ENCODE results near the gene STK39.

The STK39 gene

GRCh38 chr2:168159754-168160585, 87.4 kb downstream of the STK39 start:
- no peaks in the 10 kb centered on the region for H3K9me3 ChIP-seq
- TF ChIP-seq, protein P1, sequence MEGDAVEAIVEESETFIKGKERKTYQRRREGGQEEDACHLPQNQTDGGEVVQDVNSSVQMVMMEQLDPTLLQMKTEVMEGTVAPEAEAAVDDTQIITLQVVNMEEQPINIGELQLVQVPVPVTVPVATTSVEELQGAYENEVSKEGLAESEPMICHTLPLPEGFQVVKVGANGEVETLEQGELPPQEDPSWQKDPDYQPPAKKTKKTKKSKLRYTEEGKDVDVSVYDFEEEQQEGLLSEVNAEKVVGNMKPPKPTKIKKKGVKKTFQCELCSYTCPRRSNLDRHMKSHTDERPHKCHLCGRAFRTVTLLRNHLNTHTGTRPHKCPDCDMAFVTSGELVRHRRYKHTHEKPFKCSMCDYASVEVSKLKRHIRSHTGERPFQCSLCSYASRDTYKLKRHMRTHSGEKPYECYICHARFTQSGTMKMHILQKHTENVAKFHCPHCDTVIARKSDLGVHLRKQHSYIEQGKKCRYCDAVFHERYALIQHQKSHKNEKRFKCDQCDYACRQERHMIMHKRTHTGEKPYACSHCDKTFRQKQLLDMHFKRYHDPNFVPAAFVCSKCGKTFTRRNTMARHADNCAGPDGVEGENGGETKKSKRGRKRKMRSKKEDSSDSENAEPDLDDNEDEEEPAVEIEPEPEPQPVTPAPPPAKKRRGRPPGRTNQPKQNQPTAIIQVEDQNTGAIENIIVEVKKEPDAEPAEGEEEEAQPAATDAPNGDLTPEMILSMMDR (IDR thresholded peaks at IDR 0.05): no peak
- H3K27me3 ChIP-seq: no peaks in the 10 kb centered on the region

DNA sequence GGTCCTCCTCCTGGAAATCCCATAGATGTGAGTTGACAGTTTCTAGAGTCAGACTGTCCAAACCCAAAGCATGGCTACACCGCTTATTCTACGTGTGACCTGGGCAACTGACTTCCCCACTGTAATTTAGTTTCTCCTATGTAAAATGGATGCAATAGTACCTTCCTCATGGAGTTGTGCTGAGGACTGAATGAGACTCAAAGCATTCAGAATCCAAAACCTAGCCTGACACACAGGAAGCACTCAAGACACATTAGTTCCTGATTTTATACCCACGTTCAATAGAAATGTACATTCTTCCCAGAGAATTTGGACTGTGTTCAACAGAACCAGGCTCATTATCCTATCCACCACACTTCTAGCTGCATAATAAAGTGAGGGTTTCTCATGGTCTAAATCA, 88.8 kb downstream of the STK39 start:
- Histone ChIP-seq H3K27me3 (no peaks in the 10 kb centered on the region), H3K36me3 (no peaks in the 10 kb centered on the region), H3K4me1 (ENCODE audit: control insufficient read depth in 1 of 2, insufficient read depth in 1 of 2, low read depth in 1 of 2, low read length in 1 of 2) (no peaks in the 10 kb centered on the region), H3K9me3 (no peaks in the 10 kb centered on the region), H3K4me3 (ENCODE audit: low read depth in 1 of 2, low read length in 1 of 2) (no peak overlapping the region), H3K27ac (no peak overlapping the region)
- TF ChIP-seq, protein P1 (IDR thresholded peaks at IDR 0.05): no peak

More at GRCh38 chr2:168159754-168160585, 87.4 kb downstream of the STK39 start:
- Histone ChIP-seq H3K4me1 (ENCODE audit: control insufficient read depth in 1 of 2, insufficient read depth in 1 of 2, low read depth in 1 of 2, low read length in 1 of 2) (no peaks in the 10 kb centered on the region), H3K27ac (no peak overlapping the region), H3K4me3 (ENCODE audit: low read depth in 1 of 2, low read length in 1 of 2) (no peak overlapping the region), H3K36me3 (no peaks in the 10 kb centered on the region)

- H3K4me3 ChIP-seq (ENCODE audit: low read depth in 1 of 2, low read length in 1 of 2): no peak overlapping the region
- H3K9me3 ChIP-seq: no peaks in the 10 kb centered on the region
- H3K36me3 ChIP-seq: no peaks in the 10 kb centered on the region
Measured at GRCh38 chr2:168157926-168158325, 89.5 kb downstream of the STK39 start.

DNA sequence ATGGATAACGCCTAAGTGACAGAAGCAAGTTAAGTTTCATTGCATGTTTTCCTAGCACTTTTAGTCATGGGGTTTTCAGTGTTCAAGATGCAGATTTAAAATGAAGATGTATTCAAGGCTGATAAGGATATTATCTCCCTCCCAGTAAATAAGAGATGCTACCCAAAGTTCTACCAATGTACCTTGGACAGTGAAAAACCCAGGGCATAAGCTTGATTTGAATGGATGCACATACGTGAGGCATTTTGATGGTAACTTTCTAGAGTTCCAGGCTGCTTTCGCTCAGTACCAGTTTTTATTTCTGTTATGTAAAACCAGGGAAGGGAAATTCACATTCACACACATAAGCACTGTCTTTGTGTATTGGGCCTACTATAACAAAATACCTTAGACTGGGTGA, 90.3 kb downstream of the STK39 start:
- no peaks in the 10 kb centered on the region for H3K27me3 ChIP-seq
- TF ChIP-seq, protein P1 (IDR thresholded peaks at IDR 0.05): no peak
- no peak overlapping the region for H3K27ac ChIP-seq
- H3K4me1 ChIP-seq (ENCODE audit: control insufficient read depth in 1 of 2, insufficient read depth in 1 of 2, low read depth in 1 of 2, low read length in 1 of 2): no peaks in the 10 kb centered on the region
- H3K4me3 ChIP-seq (ENCODE audit: low read depth in 1 of 2, low read length in 1 of 2): no peak overlapping the region
- no peaks in the 10 kb centered on the region for H3K9me3 ChIP-seq
- no peaks in the 10 kb centered on the region for H3K36me3 ChIP-seq

More at GRCh38 chr2:168157926-168158325, 89.5 kb downstream of the STK39 start:
- H3K27ac ChIP-seq: no peak overlapping the region
- H3K27me3 ChIP-seq: no peaks in the 10 kb centered on the region
- TF ChIP-seq, protein P1 (IDR thresholded peaks at IDR 0.05): no peak
- H3K4me1 ChIP-seq (ENCODE audit: control insufficient read depth in 1 of 2, insufficient read depth in 1 of 2, low read depth in 1 of 2, low read length in 1 of 2): no peaks in the 10 kb centered on the region

DNA sequence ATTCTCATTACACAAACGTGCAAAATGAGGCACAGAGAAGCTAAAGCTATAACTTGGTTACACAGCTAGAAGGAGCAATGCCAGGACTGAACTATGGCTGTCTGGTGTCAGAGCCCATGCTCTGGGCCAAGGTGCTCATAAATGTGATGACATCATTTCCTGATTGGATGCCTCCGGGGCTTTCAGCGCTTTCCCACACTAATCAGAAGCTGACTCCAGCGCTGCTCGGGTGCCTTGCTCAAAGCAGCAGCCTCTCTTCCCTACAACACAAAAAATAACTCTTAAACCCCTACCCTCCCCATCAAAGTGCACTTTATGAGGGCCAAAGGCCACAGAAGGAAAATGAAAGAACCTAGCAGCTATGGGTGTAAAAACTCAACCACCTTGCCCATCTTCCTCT, 90.7 kb downstream of the STK39 start:
- TF ChIP-seq, protein P1 (IDR thresholded peaks at IDR 0.05): no peak
- H3K27me3 ChIP-seq: no peaks in the 10 kb centered on the region
- no peak overlapping the region for H3K27ac ChIP-seq
- no peaks in the 10 kb centered on the region for H3K4me1 ChIP-seq (ENCODE audit: control insufficient read depth in 1 of 2, insufficient read depth in 1 of 2, low read depth in 1 of 2, low read length in 1 of 2)
- H3K36me3 ChIP-seq: no peaks in the 10 kb centered on the region
- H3K4me3 ChIP-seq (ENCODE audit: low read depth in 1 of 2, low read length in 1 of 2): no peak overlapping the region
- H3K9me3 ChIP-seq: no peaks in the 10 kb centered on the region

All from neutrophil (primary cell).